GM21367 (cell line): Measurements from ENCODE around the gene SLC25A4.

ENCODE experiments used
- ATAC-seq: cut with Tn5 transposase; IDR thresholded peaks from one replicate; pipeline ENCODE4 v1.9.1; 2021; ENCODE audit not compliant: unreplicated experiment

Gene SLC25A4

GRCh38 chr4:185119927-185120630, 23.0 kb upstream of the SLC25A4 start:
- no peak for ATAC-seq

GRCh38 chr4:185120631-185120946, 22.5 kb upstream of the SLC25A4 start:
- no peak for ATAC-seq

GRCh38 chr4:185122681-185123345, 20.3 kb upstream of the SLC25A4 start:
- peak; percentile 73 for ATAC-seq

GRCh38 chr4:185124006-185124405, 19.1 kb upstream of the SLC25A4 start:
- ATAC-seq, result no peak

- no peak for ATAC-seq
Measured at GRCh38 chr4:185127021-185127925, 15.8 kb upstream of the SLC25A4 start.

GRCh38 chr4:185128272-185129119, 14.6 kb upstream of the SLC25A4 start:
- peak; percentile 59 for ATAC-seq

- ATAC-seq, result peak; percentile 63
Measured at GRCh38 chr4:185134307-185134869, 8.7 kb upstream of the SLC25A4 start.

GRCh38 chr4:185137233-185137925, 5.7 kb upstream of the SLC25A4 start:
- ATAC-seq, result no peak

GRCh38 chr4:185138161-185138560, 4.9 kb upstream of the SLC25A4 start:
- no peak for ATAC-seq

GRCh38 chr4:185139736-185140135, 3.3 kb upstream of the SLC25A4 start:
- ATAC-seq, result no peak

GRCh38 chr4:185141777-185142176, 1.3 kb upstream of the SLC25A4 start:
- ATAC-seq, result no peak

- ATAC-seq, result peak; percentile 5
Measured at GRCh38 chr4:185142564-185142911, 528 bp upstream of the SLC25A4 start.

GRCh38 chr4:185143601-185143969, 519 bp downstream of the SLC25A4 start:
- ATAC-seq, result peak; percentile 15

GRCh38 chr4:185144601-185145240, 1.7 kb downstream of the SLC25A4 start:
- no peak for ATAC-seq

GRCh38 chr4:185145572-185145971, 2.5 kb downstream of the SLC25A4 start:
- no peak for ATAC-seq

GRCh38 chr4:185149392-185149791, 6.3 kb downstream of the SLC25A4 start:
- no peak for ATAC-seq

GRCh38 chr4:185151296-185151695, 8.2 kb downstream of the SLC25A4 start:
- no peak for ATAC-seq

- peak; percentile 89 for ATAC-seq
Measured at GRCh38 chr4:185165605-185166063, 22.6 kb downstream of the SLC25A4 start.

GRCh38 chr4:185167234-185167633, 24.2 kb downstream of the SLC25A4 start:
- ATAC-seq, result no peak
